Stomach (tissue), 4 donors: ENCODE measurements around the gene EBI3.

Experiments
- POLR2AphosphoS5 ChIP-seq, 3 donors: sonication (generic); formaldehyde crosslinking; IDR thresholded peaks; one replicate each; pipeline ENCODE4 v1.6.1; 2016; ENCODE audit warnings: antibody characterized with exemption in 3 of 3
- TF ChIP-seq, protein P1 (sequence below), 7 experiments: fragments of 450-650 bp in 4 of 7; fragments of 200-600 bp in 3 of 7; sonication (generic) in 3 of 7; IDR thresholded peaks; one replicate each; pipeline ENCODE4 v1.5.1; 2016 to 2019; ENCODE audit warnings: antibody characterized with exemption in 7 of 7, control low read depth in 2 of 7, mild to moderate bottlenecking in 1 of 7

DNA sequence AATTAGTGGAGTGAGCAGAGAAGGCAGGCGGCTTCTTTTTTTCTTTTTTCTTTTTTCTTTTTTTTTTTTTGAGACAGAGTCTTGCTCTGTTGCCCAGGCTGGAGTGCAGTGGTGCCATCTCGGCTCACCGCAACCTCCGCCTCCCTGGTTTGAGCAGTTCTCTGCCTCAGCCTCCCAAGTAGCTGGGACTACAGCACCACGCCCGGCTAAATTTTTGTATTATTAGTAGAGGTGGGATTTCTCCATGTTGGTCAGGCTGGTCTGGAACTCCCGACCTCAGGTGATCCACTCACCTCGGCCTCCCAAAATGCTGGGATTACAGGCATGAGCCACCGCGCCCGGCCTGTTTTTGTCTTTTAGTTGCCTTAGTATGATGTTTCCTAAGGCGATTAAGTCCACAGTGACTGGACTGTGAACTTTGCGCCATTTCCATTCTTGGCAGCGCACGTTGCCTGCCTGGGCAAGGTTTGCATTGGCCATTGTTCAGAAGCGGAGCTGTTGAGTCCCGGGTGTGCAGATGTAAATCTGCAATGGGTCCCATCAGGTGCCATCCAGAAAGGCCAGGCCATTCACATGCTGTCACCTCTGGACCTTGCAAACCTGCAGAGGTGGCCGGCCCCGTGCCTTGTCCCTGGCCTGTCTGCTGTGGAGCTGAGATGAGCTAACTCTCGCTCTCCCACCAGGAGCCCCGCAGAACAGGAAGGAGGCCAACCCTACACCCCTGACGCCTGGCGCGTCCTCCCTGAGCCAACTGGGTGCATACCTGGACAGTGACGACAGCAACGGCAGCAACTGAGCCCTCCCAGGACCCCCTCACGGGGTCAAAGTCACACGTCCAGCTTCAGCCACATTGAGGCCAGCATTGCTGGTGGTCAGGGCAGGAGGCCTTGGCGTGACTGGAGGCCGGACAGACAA, 38.8 kb downstream of the EBI3 start:
- TF ChIP-seq POLR2AphosphoS5 (IDR thresholded peaks at IDR 0.05), result peak in 1 of 3 donors; percentile 61
- TF ChIP-seq, protein P1, sequence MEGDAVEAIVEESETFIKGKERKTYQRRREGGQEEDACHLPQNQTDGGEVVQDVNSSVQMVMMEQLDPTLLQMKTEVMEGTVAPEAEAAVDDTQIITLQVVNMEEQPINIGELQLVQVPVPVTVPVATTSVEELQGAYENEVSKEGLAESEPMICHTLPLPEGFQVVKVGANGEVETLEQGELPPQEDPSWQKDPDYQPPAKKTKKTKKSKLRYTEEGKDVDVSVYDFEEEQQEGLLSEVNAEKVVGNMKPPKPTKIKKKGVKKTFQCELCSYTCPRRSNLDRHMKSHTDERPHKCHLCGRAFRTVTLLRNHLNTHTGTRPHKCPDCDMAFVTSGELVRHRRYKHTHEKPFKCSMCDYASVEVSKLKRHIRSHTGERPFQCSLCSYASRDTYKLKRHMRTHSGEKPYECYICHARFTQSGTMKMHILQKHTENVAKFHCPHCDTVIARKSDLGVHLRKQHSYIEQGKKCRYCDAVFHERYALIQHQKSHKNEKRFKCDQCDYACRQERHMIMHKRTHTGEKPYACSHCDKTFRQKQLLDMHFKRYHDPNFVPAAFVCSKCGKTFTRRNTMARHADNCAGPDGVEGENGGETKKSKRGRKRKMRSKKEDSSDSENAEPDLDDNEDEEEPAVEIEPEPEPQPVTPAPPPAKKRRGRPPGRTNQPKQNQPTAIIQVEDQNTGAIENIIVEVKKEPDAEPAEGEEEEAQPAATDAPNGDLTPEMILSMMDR (IDR thresholded peaks at IDR 0.05), result no peak
